ENCODE results near the gene CKS2. TPM values are rescaled to one million over a fixed set of nuclear protein-coding genes. Genes with fewer than 3 reads are reported as not detected.

The CKS2 gene
- total RNA-seq, 1 experiment from 2014 or later, result 265 TPM

DNA sequence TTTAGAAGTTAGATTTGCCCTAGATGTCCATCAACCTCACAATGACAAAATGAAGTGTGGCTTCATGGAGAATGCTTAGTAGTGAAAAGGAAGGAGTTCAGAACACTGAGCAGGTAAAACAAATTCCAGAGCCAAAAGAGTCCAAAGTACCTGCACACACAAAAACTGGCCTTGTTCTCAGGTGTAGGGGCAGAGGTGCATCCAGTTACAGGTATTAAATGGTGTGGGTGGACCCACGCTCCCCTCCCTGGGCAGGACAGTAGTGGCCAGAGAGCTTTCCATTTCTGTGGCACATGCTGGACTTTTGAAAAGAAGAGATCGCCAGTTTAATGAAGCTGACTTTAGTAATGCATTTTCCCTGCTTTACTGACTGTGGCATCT lies 54.5 kb downstream of the CKS2 start:
- DNase-seq (ENCODE audit: low read depth), result no peak

Other genes starting within 250 kb of the CKS2 start
- gene SHC3, start 132.4 kb upstream of the CKS2 start, total RNA-seq (2014; rRNA removed), result under 0.01 and 0.06 TPM in 2 replicates
- 16.5 and 23.6 TPM in 2 replicates for gene SECISBP2, start 7.3 kb downstream of the CKS2 start, total RNA-seq (2014; rRNA removed)
- 0.06 TPM in 1 of 2 replicates, not detected in the other for gene SEMA4D, start 186.9 kb downstream of the CKS2 start, total RNA-seq (2014; rRNA removed)